Measurements from ENCODE around the gene TUBG1. TPM values are rescaled to one million over a fixed set of nuclear protein-coding genes. Genes with fewer than 3 reads are reported as not detected.

The TUBG1 gene
- total RNA-seq, 1 donor from 2014 or later, result 13.0 TPM

DNA sequence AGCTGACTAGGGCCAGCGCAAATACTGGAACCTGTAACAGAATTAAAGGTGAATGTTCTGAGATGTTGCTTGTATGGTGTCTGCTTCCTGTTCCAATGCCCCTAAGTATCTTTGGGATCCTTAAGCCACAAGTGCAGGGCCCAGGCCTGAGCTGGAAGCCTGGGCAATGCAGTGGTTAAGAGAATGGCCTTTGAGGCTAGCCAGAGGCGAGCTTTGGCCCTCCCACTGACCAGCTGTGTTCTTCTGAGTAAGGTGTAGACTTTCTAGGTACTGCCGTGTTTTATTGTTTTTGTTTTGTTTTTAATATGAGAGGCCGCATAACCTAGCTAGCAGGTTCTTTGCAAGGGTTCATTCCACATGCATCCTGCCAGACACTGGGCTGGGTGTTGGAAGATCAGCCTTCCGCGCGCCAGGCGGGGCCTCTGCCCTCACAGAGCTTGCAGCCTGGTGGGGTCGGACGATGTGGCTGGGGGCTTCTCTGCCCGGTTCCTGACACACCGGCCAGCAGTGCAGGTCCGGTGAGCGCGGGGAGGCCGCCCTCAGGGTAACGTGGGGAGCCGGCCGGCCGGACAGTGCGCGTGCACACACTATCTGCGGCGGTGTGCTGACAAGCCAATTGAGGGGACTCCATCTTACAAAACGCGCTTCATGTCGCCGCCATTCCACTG is 43.1 kb upstream of the TUBG1 start:
- H3K4me3 ChIP-seq (ENCODE audit: low read length in 3 of 3), result peak overlapping the region; percentile 77 to 91 (median 91)
- H3K27me3 ChIP-seq (ENCODE audit: control insufficient read depth in 3 of 3, insufficient read depth in 3 of 3, low read length in 3 of 3), result no peaks in the 10 kb centered on the region
- H3K9ac ChIP-seq (ENCODE audit: low read depth in 1 of 3, low read length in 3 of 3), result peak overlapping the region; percentile 78 to 95 (median 81)
- peaks cover 44 to 58% (median 54%) of the 10 kb centered on the region in 3 donors for H3K4me1 ChIP-seq (ENCODE audit: control insufficient read depth in 3 of 3, insufficient read depth in 3 of 3, low read length in 3 of 3)
- peaks cover 45 to 51% (median 49%) of the 10 kb centered on the region in 3 donors for H3K36me3 ChIP-seq (ENCODE audit: control insufficient read depth in 3 of 3, insufficient read depth in 3 of 3, low read length in 3 of 3)
- H3K27ac ChIP-seq (ENCODE audit: low read depth, low read length), result peak overlapping the region; percentile 81
- no peaks in the 10 kb centered on the region for H3K9me3 ChIP-seq (ENCODE audit: control insufficient read depth in 3 of 3, low read length in 3 of 3)

DNA sequence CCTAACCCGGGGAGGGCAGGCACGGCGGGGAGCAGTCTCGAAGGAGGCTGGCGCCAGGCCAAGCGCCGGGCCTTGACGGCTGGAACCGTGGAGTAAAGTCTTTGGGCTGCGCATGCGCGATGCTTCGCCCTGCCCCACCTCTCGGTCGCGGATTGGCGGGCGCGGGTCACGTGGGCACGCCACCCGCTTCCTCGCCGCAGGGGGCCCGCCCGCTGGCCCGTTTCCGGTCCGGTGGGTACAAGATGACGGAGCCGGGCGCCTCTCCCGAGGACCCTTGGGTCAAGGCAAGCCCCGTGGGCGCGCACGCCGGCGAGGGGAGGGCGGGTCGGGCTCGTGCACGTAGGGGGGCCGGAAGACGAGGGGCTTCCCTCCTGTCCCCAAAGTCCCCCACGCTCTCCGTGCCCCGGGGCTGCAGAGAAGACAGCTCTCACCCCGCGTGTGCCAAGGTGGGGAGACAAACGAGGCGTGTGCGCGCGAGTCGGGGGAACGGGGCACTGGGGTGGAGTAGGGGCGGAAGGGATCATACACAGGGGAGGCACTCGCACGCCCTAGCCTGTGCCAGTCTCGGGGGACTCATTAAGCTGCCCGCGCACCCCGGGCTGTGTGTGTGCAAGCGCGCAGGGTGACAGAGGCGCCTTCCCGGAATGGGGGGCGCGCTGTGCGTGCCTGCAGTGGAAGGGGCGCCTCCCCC is 42.5 kb upstream of the TUBG1 start, which contains the start of gene MLX:
Gene MLX (plus strand): TSS at position 218 of the 691 bp plus-strand sequence. CDS start 25 bp downstream, at position 243.
- Histone ChIP-seq H3K4me1 (ENCODE audit: control insufficient read depth in 3 of 3, insufficient read depth in 3 of 3, low read length in 3 of 3) (peaks cover 39 to 52% (median 48%) of the 10 kb centered on the region in 3 donors), H3K9ac (ENCODE audit: low read depth in 1 of 3, low read length in 3 of 3) (peak within 1 kb of the TSS; percentile 81 to 95 (median 90)), H3K9me3 (ENCODE audit: control insufficient read depth in 3 of 3, low read length in 3 of 3) (no peaks in the 10 kb centered on the region), H3K4me3 (ENCODE audit: low read length in 3 of 3) (peak within 1 kb of the TSS; percentile 77 to 91 (median 91)), H3K36me3 (ENCODE audit: control insufficient read depth in 3 of 3, insufficient read depth in 3 of 3, low read length in 3 of 3) (peaks cover 52 to 58% (median 56%) of the 10 kb centered on the region in 3 donors), H3K27ac (ENCODE audit: low read depth, low read length) (peak within 1 kb of the TSS; percentile 81), H3K27me3 (ENCODE audit: control insufficient read depth in 3 of 3, insufficient read depth in 3 of 3, low read length in 3 of 3) (no peaks in the 10 kb centered on the region)

DNA sequence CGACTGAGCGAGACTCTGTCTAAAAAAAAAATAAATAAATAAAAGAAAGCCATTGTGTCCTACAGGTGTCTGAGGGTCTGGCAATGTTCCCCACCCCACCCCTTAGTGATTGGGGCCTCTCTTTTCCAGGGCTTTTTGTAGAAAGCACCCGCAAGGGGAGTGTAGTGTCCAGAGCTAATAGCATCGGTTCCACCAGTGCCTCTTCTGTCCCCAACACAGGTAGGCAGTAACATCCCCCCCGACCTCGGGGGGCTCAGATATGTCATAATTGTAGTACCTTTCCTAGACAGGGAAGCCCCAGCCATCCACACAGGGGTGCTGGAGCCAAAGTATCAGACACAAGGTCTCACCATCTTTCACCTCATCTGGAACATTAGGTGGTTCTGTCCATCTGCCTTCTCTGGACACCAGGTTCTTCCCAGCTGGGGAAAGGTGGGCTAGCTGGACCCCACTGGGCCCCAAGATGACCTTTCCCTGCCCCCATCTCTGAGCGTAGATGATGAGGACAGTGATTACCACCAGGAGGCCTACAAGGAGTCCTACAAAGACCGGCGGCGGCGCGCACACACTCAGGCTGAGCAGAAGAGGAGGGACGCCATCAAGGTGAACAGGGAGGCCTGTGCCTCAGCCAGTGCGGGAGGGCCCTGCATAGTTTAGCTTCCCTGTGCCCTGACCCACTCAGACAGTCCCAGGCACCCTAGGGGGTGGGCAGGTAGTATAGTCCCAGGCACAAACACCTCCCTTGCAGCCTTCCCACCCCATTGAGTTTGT is 41.0 kb upstream of the TUBG1 start:
- Histone ChIP-seq H3K9ac (ENCODE audit: low read depth in 1 of 3, low read length in 3 of 3) (no peak overlapping the region), H3K27me3 (ENCODE audit: control insufficient read depth in 3 of 3, insufficient read depth in 3 of 3, low read length in 3 of 3) (no peaks in the 10 kb centered on the region), H3K27ac (ENCODE audit: low read depth, low read length) (no peak overlapping the region), H3K4me3 (ENCODE audit: low read length in 3 of 3) (no peak overlapping the region), H3K4me1 (ENCODE audit: control insufficient read depth in 3 of 3, insufficient read depth in 3 of 3, low read length in 3 of 3) (peaks cover 26 to 37% (median 35%) of the 10 kb centered on the region in 3 donors), H3K9me3 (ENCODE audit: control insufficient read depth in 3 of 3, low read length in 3 of 3) (no peaks in the 10 kb centered on the region), H3K36me3 (ENCODE audit: control insufficient read depth in 3 of 3, insufficient read depth in 3 of 3, low read length in 3 of 3) (peaks cover 66 to 69% (median 67%) of the 10 kb centered on the region in 3 donors)

DNA sequence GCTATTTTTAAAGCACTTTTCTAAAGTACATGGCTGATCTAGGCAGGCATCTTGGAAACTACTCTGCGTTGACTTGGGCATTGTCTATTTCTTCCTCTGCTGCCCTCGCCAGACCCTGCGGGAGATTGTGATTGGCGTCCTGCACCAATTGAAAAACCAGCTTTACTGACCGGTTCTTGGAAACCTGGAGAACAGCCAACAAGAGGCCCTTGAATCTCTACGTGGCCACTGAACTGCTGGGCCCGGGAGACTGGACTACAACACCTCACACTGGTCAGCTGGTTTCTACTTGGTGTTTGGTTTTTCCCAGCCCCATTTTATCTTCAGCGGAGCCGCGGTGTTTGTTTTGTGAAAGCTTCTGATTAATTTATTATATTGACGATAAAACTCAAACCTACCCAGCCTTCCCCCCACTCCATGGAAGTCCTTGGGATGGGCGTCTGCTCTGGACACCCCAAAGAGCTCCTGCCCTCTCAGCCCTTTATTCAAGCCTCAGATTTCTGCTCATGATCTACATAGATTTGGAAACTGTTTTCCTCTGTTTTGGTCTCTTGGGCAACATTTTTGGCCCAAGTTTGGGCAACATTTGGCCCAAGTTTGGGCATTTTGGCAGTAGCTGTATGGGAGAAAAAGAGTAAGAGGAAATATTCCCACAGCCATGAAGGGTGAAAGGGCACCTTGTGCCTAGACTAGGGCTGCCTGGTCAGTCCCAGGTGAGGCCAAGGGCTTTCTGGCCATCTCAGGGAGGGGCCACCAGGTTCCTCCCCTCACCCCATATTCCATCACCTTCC is 37.9 kb upstream of the TUBG1 start:
- peaks cover 10 to 16% (median 12%) of the 10 kb centered on the region in 3 donors for H3K4me1 ChIP-seq (ENCODE audit: control insufficient read depth in 3 of 3, insufficient read depth in 3 of 3, low read length in 3 of 3)
- peaks cover 59 to 63% (median 60%) of the 10 kb centered on the region in 3 donors for H3K36me3 ChIP-seq (ENCODE audit: control insufficient read depth in 3 of 3, insufficient read depth in 3 of 3, low read length in 3 of 3)
- H3K9ac ChIP-seq (ENCODE audit: low read depth in 1 of 3, low read length in 3 of 3), result no peak overlapping the region
- H3K27me3 ChIP-seq (ENCODE audit: control insufficient read depth in 3 of 3, insufficient read depth in 3 of 3, low read length in 3 of 3), result no peaks in the 10 kb centered on the region
- no peak overlapping the region for H3K4me3 ChIP-seq (ENCODE audit: low read length in 3 of 3)
- H3K27ac ChIP-seq (ENCODE audit: low read depth, low read length), result no peak overlapping the region
- no peaks in the 10 kb centered on the region for H3K9me3 ChIP-seq (ENCODE audit: control insufficient read depth in 3 of 3, low read length in 3 of 3)

- Histone ChIP-seq H3K9ac (ENCODE audit: low read depth in 1 of 3, low read length in 3 of 3) (no peak overlapping the region), H3K27me3 (ENCODE audit: control insufficient read depth in 3 of 3, insufficient read depth in 3 of 3, low read length in 3 of 3) (no peaks in the 10 kb centered on the region), H3K27ac (ENCODE audit: low read depth, low read length) (no peak overlapping the region), H3K4me1 (ENCODE audit: control insufficient read depth in 3 of 3, insufficient read depth in 3 of 3, low read length in 3 of 3) (peaks cover 11 to 20% (median 14%) of the 10 kb centered on the region in 3 donors), H3K4me3 (ENCODE audit: low read length in 3 of 3) (no peak overlapping the region), H3K9me3 (ENCODE audit: control insufficient read depth in 3 of 3, low read length in 3 of 3) (no peaks in the 10 kb centered on the region), H3K36me3 (ENCODE audit: control insufficient read depth in 3 of 3, insufficient read depth in 3 of 3, low read length in 3 of 3) (peaks cover 59 to 63% (median 60%) of the 10 kb centered on the region in 3 donors)
These were observed 36.4 kb upstream of the TUBG1 start for GRCh38 chr17:42573095-42573494.

DNA sequence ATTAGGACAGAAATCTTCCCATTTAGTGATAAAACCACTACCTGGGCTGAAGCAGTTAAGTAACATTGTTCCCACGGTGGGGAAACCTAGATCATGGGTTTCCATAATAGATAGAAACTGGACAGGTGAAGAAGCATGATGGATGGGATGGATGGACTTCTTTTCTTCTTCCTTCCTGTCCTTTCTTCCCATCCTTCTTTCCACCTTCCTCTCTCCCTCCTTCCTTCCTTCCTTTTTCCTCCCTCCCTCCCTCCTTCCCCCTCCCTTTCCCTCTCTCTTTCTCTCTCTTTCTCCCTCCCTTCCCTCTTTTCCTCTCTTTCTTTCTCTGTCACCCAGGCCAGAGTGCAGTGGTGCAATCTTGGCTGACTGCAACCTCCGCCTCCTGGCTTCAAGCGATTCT is 35.0 kb upstream of the TUBG1 start:
- peaks cover 48 to 52% (median 50%) of the 10 kb centered on the region in 3 donors for H3K36me3 ChIP-seq (ENCODE audit: control insufficient read depth in 3 of 3, insufficient read depth in 3 of 3, low read length in 3 of 3)
- no peak overlapping the region for H3K27ac ChIP-seq (ENCODE audit: low read depth, low read length)
- H3K27me3 ChIP-seq (ENCODE audit: control insufficient read depth in 3 of 3, insufficient read depth in 3 of 3, low read length in 3 of 3), result no peaks in the 10 kb centered on the region
- no peak overlapping the region for H3K9ac ChIP-seq (ENCODE audit: low read depth in 1 of 3, low read length in 3 of 3)
- no peaks in the 10 kb centered on the region for H3K9me3 ChIP-seq (ENCODE audit: control insufficient read depth in 3 of 3, low read length in 3 of 3)
- H3K4me1 ChIP-seq (ENCODE audit: control insufficient read depth in 3 of 3, insufficient read depth in 3 of 3, low read length in 3 of 3), result peaks cover 12 to 23% (median 19%) of the 10 kb centered on the region in 3 donors
- no peak overlapping the region for H3K4me3 ChIP-seq (ENCODE audit: low read length in 3 of 3)

DNA sequence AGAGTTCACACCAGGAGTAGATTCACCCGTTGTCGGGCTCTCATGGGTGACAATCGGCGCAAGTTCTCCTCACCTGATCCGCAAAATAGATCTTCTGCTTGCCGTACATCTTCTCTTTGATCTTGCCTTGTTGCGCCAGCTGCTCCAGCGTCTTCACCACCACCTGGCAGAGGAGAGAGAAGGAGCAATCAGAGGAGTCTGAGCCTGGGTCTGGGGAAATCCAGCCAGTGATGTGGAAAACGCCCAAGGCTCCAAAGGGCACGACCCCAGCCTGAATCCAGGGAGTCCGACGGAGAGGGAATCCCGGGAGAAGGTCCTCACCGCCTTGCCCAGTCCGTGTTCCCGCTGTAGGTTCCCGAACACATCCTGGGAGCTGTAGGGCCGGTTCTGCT is 32.3 kb upstream of the TUBG1 start:
- Histone ChIP-seq H3K4me1 (ENCODE audit: control insufficient read depth in 3 of 3, insufficient read depth in 3 of 3, low read length in 3 of 3) (peaks cover 12 to 23% (median 19%) of the 10 kb centered on the region in 3 donors), H3K4me3 (ENCODE audit: low read length in 3 of 3) (peak overlapping the region; percentile 97 to 99 (median 99)), H3K27ac (ENCODE audit: low read depth, low read length) (peak overlapping the region; percentile 89), H3K9ac (ENCODE audit: low read depth in 1 of 3, low read length in 3 of 3) (peak overlapping the region; percentile 74 to 96 (median 92)), H3K9me3 (ENCODE audit: control insufficient read depth in 3 of 3, low read length in 3 of 3) (no peaks in the 10 kb centered on the region), H3K36me3 (ENCODE audit: control insufficient read depth in 3 of 3, insufficient read depth in 3 of 3, low read length in 3 of 3) (peaks cover 49 to 54% (median 51%) of the 10 kb centered on the region in 3 donors), H3K27me3 (ENCODE audit: control insufficient read depth in 3 of 3, insufficient read depth in 3 of 3, low read length in 3 of 3) (no peaks in the 10 kb centered on the region)

DNA sequence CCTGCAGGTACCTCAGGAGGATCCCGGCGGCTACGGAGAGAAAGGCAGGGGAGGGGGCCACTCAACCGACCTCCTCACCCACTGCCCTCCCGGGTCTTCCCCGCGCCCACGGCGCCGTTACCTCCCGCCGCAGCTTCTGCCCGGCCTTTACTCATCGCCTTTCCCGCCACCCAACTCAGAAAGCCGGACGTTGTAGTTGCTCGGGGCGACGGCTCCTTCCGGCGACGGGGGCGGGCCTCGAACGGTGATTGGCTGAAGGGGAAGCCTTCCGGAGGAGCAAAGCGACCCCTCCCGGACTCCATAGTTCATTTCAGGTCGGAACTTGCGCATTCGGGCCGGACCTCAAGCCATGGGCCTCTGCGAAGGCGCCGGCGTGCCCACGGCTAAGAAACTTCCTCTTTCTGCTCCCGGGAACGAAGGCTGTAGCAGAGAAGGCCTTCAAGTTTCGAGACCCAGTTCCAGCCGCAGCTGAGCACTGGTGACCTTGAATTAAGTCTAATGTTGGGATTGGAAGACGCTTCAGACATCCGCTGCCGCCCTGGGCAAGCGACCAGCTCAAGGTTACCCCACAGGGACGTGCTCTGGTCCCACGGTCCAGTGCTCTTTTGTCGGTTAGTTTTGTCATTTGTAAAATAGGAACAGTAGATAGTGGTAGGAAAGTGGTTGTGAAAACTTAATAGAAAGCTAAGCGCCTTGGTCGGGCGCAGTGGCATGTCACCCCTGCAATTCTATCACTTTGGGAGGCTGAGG is 31.8 kb upstream of the TUBG1 start, which contains the start of gene PSMC3IP:
Gene PSMC3IP (minus strand): TSS at position 198 of the 750 bp plus-strand sequence. CDS start 43 bp downstream, at position 155.
- Histone ChIP-seq H3K27ac (ENCODE audit: low read depth, low read length) (peak within 1 kb of the TSS; percentile 89), H3K9me3 (ENCODE audit: control insufficient read depth in 3 of 3, low read length in 3 of 3) (no peaks in the 10 kb centered on the region), H3K9ac (ENCODE audit: low read depth in 1 of 3, low read length in 3 of 3) (peak within 1 kb of the TSS; percentile 92 to 98 (median 96)), H3K27me3 (ENCODE audit: control insufficient read depth in 3 of 3, insufficient read depth in 3 of 3, low read length in 3 of 3) (no peaks in the 10 kb centered on the region), H3K4me3 (ENCODE audit: low read length in 3 of 3) (peak within 1 kb of the TSS; percentile 97 to 99 (median 99)), H3K4me1 (ENCODE audit: control insufficient read depth in 3 of 3, insufficient read depth in 3 of 3, low read length in 3 of 3) (peaks cover 12 to 23% (median 19%) of the 10 kb centered on the region in 3 donors), H3K36me3 (ENCODE audit: control insufficient read depth in 3 of 3, insufficient read depth in 3 of 3, low read length in 3 of 3) (peaks cover 49 to 55% (median 54%) of the 10 kb centered on the region in 3 donors)

Measured in skeletal muscle tissue (tissue), 4 donors.